ENCODE data around the gene FAAP100. TPM values are rescaled to one million over a fixed set of nuclear protein-coding genes. Genes with fewer than 3 reads are reported as not detected.

The FAAP100 gene
- total RNA-seq, 1 experiment from 2014 or later, result 8.2 TPM

Other genes starting within 250 kb of the FAAP100 start
- gene BAHCC1, start 156.9 kb downstream of the FAAP100 start, total RNA-seq (2014; rRNA removed; shearing (Covaris generic)), result under 0.01 and 0.36 TPM in 2 replicates
- 1,818 and 2,136 TPM in 2 replicates for gene ACTG1, start 39.6 kb downstream of the FAAP100 start, total RNA-seq (2014; rRNA removed; shearing (Covaris generic))
- gene FSCN2, start 24.0 kb downstream of the FAAP100 start, total RNA-seq (2014; rRNA removed; shearing (Covaris generic)), result not detected in 2 replicates
- 26.9 and 30.8 TPM in 2 replicates for gene NPLOC4, start 84.8 kb upstream of the FAAP100 start, total RNA-seq (2014; rRNA removed; shearing (Covaris generic))
- gene TSPAN10, start 84.8 kb upstream of the FAAP100 start, total RNA-seq (2014; rRNA removed; shearing (Covaris generic)), result 1.3 and 2.1 TPM in 2 replicates
- gene PDE6G, start 104.2 kb upstream of the FAAP100 start, total RNA-seq (2014; rRNA removed; shearing (Covaris generic)), result 0.29 TPM in 1 of 2 replicates, not detected in the other
- 36.5 and 54.0 TPM in 2 replicates for gene OXLD1, start 114.3 kb upstream of the FAAP100 start, total RNA-seq (2014; rRNA removed; shearing (Covaris generic))
- gene CCDC137, start 114.4 kb upstream of the FAAP100 start, total RNA-seq (2014; rRNA removed; shearing (Covaris generic)), result 7.7 and 14.1 TPM in 2 replicates
- gene ARL16, start 131.4 kb upstream of the FAAP100 start, total RNA-seq (2014; rRNA removed; shearing (Covaris generic)), result 28.6 and 30.9 TPM in 2 replicates
- gene HGS, start 131.7 kb upstream of the FAAP100 start, total RNA-seq (2014; rRNA removed; shearing (Covaris generic)), result 42.4 and 47.5 TPM in 2 replicates
- gene MRPL12, start 151.0 kb upstream of the FAAP100 start, total RNA-seq (2014; rRNA removed; shearing (Covaris generic)), result 12.6 and 13.0 TPM in 2 replicates
- 45.9 and 53.0 TPM in 2 replicates for gene SLC25A10, start 159.9 kb upstream of the FAAP100 start, total RNA-seq (2014; rRNA removed; shearing (Covaris generic))